NCI-H1694 (cell line): ENCODE data around the gene NAT8L.

ENCODE experiments used
- DNase-seq: peaks from one replicate; lab custom pipeline; 2025; lab: John Stamatoyannopoulos, UW

Gene NAT8L

GRCh38 chr4:2075987-2076907 is 17.1 kb downstream of the NAT8L start:
- no peak for DNase-seq

- no peak for DNase-seq
Measured at GRCh38 chr4:2076908-2077536, 17.9 kb downstream of the NAT8L start.

GRCh38 chr4:2077537-2078460 is 18.7 kb downstream of the NAT8L start:
- no peak for DNase-seq

DNA sequence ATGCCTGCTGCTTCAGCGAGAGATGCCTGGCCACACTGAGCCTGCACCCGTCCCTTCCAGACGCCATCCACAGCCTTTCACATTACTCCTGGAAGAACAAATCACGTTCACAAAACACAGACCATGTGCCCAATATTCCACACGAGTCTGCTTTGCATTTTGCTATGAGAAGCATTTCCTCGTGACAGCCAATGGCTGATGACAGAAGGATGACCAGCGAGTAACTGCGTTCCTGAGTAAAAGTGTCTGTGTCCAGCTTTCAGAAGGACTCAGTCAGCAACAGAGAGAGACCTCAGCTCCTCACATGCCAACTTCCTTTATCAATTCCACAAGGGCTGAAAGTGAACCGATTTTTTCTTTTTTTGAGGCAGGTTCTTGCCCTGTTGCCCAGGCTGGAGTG is 19.5 kb downstream of the NAT8L start:
- no peak for DNase-seq

GRCh38 chr4:2079006-2079405 is 19.9 kb downstream of the NAT8L start:
- no peak for DNase-seq

GRCh38 chr4:2079926-2080325 is 20.8 kb downstream of the NAT8L start:
- DNase-seq, result no peak

DNA sequence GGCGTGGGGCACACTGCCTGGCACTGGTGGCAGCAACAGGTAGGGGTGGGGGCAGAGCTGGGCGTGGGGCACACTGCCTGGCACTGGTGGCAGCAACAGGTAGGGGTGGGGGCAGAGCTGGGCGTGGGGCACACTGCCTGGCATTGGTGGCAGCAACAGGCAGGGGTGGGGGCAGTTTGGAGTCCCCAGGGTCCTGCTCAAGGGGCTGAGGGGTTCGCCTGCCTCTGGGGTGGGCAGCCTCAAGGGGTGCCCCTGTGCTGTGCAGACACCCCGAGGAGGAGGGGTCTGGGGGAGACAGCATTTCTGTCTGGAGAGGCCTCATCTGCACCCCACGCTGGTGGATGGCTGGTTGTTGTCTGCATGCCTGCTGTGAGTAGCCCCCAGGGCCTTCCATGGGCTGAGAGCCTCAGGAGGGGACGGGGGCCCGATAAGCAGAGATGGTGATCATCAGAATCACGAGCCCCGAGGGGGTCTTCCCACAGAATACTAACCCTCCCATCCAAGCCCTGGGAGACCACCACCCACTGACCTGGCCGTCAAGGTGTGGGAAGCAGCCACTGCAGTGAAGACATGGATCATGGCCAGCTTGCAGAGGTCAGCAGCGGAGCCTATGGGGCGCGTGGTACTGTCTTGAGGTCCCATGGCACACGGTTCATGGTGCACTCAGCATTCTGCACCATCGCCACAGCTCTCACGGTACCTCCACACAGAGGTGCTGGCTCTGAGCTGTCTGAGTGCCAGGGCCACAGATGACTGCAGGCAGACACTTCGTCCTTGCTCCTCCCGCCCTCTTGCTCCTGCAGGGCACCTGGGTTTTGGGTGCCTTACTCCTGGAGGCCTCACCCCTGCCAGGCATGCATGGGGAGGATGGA is 21.5 kb downstream of the NAT8L start:
- no peak for DNase-seq

DNA sequence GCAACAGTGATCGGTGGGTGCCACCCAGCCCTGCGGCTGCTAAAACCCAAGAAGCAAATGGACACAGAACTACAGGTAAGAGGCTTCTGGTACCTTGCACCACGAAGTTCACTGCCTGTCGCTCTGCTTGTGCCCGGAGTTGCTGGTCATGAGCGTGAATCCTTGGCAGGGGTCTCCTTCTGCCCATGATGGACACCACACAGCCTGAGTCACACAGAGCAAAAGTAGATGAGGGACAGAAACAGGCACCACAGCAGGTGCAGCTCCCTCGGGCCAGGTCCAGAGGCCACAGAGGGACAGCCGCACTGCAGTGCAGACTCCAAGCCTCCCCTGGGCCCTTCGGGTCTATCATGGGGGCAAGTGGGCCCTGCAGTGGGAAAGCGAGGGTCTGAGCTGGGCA is 22.4 kb downstream of the NAT8L start:
- DNase-seq, result no peak

- DNase-seq, result no peak
Measured at GRCh38 chr4:2082118-2082517, 23.0 kb downstream of the NAT8L start.

DNA sequence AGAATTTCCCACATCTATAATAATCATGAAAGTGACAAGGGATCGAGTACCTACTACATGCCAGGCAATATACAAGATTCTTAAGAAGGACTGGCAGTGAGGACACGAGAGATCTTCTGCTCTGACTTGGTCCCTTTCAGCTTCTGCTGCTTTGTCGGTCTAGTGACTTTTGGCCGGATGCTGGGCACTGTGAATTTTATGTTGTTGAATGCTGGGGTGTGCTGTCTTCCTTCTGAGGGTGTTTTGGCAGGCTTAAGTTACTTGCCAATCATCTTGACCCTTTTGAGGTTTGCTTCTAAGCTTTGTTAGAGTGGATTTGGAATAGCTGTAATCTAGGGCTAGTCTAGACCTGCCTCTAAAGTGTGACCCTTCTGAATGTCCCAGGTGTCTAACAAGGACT is 23.5 kb downstream of the NAT8L start:
- DNase-seq, result no peak

GRCh38 chr4:2083116-2083825 is 24.1 kb downstream of the NAT8L start:
- no peak for DNase-seq

GRCh38 chr4:2083826-2084160 is 24.7 kb downstream of the NAT8L start:
- DNase-seq, result no peak

GRCh38 chr4:2084316-2084715 is 25.2 kb downstream of the NAT8L start:
- no peak for DNase-seq

DNA sequence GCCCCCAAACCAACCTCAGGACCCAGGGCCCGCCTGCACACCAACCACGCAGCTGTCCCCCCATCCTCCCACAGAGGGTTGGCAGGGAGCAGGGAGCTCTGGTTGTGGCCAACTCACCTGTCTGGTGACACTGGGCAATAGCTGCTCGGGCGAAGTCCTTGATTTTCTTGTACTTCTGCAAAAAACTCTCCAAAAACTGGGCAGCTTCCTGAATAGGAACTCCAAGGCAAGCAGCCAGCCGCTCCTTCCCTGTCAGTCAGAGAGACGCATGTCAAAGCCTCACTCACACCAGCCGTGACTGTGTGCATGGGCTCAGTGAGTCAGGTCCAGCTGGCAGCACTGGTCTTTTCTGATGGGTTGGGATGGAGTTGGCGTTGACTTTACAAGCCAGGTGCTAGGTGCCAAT is 26.4 kb downstream of the NAT8L start:
- no peak for DNase-seq

DNA sequence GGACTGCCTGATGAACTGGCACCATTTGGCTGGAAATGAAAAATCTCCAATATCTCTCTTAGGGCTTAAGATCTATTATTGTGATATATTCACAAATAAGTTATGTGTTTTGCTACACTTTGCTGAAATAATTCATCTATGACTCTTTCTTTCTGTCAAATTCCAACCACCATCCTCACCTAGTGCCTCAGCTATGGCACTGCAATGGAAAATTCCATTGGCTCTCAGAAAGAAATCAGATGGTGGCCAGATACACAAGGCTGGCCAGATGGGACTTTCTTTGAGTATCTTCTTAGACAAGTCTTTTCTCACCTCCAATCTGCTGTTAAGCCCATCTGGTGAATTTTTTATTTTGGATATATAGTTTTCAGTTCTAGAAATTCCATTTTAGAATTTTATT is 28.0 kb downstream of the NAT8L start:
- no peak for DNase-seq

DNA sequence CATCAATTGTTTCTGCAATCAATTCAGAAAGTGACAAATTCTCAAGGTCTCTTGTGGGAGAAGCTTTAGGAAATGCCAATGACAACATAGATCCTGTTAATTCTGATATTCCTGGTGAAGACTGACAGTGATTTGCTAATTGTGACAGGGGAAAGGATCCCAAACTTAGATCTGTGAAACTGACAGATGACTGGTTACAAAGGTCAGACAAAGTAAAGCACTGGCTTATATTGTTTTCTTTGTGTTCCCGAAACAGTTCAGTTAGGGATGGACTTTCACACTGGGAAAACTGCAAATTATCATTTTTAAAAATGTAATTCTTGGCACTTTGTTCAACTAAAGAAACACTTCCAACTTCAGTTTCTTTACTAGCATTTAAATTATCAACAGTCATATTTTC is 30.1 kb downstream of the NAT8L start:
- DNase-seq, result no peak

- DNase-seq, result no peak
Measured at GRCh38 chr4:2090642-2091041, 31.5 kb downstream of the NAT8L start.

DNA sequence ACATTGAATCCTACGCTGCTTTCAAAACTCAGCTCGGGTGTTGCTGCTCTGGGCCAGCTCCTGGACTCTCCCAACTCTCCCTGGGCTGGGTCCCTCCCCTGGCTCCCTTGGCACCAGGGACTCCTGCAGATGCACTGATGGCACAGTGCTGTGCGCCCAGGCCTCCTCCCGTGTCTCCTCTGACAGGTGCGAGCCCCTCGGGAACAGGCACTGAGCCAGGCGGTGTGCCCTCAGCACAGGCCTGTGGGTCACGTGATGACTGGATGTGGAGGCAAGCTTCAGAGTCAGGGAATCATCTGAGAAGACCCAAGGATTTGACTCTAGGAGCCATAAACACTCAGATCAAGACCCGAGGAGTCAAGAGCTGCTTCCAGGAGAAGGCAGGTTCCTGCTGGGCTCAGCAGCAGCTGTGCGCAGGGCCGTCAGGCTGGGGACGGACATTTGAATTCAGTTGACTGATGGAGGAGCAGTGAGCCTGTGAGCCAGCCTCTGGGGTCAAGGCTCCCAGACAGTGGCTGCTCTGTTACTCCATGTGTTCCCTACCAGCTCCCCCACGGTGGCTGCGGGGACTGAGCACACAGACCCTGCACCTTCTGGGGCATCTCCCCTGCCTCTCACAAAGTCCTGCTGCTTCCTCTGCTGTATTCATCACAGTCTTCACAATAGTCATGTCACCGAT is 33.0 kb downstream of the NAT8L start:
- no peak for DNase-seq

DNA sequence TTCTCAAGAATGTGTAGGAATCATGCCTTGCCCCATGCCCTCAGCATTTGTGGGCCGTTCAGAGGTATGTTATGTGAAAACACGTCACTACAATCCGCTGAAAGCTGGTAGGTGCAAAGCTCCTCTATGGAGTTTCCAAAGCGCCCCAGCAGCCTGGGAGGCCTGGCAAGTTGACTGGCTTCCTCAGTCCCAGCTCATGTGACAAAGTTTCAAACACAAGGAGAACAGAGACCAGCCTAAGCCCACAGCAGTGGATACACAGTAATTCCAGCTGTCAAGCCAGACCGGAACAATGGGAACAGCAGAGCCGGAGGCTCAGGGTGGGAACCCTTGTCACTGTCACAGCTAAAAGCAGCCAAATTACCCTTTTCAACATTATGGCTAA is 33.5 kb downstream of the NAT8L start:
- DNase-seq, result no peak

DNA sequence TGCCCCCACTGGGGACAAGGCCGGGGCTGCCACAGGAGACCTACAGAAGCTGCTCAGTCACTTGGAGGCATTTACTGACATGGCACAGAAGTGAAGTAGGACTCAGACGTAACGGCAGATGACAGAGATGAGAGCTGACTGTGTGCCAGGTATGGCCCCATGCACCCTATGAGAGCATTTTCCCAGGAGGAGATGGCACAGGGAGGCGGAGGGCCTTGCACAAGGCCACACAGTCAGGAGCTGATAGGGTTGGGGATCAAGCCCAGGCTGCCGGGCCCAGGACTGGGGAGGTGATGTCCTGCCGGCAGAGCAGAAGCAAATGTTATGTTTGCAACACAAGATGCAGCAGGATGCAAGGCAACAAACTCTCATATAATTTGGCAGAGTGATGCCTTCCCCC is 34.1 kb downstream of the NAT8L start:
- DNase-seq, result no peak
